ENCODE measurements around the gene TMEM145.

Gene TMEM145

DNA sequence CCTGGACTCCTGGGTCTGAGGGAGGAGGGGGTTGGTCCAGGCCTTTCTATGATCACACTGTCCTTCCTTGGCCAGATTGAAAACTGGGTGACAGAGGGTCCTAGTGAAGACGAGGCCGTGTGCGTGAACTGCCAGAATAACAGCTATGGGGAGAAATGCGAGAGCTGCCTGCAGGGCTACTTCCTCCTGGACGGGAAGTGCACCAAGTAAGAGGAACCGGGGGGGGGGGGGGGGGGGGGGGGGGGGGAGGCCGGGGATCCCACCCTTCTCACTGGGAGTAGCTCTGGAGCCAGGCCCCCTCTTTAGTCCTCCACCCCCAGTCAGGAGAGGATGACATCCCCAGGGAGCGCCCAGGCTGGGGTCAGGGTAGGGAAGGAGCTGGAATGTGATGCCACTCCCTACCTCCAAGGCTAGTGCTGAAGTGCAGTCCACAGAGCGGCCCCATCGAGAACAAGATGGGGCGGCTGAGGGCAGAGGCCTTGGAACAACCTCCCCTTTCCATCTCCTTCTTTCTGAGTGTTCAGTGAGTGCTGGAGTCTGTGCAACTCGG is 57.6 kb downstream of the TMEM145 start:
- TF ChIP-seq, protein P1, sequence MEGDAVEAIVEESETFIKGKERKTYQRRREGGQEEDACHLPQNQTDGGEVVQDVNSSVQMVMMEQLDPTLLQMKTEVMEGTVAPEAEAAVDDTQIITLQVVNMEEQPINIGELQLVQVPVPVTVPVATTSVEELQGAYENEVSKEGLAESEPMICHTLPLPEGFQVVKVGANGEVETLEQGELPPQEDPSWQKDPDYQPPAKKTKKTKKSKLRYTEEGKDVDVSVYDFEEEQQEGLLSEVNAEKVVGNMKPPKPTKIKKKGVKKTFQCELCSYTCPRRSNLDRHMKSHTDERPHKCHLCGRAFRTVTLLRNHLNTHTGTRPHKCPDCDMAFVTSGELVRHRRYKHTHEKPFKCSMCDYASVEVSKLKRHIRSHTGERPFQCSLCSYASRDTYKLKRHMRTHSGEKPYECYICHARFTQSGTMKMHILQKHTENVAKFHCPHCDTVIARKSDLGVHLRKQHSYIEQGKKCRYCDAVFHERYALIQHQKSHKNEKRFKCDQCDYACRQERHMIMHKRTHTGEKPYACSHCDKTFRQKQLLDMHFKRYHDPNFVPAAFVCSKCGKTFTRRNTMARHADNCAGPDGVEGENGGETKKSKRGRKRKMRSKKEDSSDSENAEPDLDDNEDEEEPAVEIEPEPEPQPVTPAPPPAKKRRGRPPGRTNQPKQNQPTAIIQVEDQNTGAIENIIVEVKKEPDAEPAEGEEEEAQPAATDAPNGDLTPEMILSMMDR (IDR thresholded peaks at IDR 0.05; ENCODE audit: insufficient read depth, low read length, missing control alignments), result no peak
- DNase-seq (ENCODE audit: low read depth, low spot score), result no peak
- CTCF ChIA-PET, result interaction anchor here (0.9 kb wide), 1 partner anchor 31 kb away, joined by 3 read pairs; no protein-coding TSS in a partner anchor
- POLR2A ChIA-PET, result no interaction called here
- H3K4me3 ChIP-seq (ENCODE audit: low read depth, low read length), result no peak overlapping the region
